Natural killer cell treated with Interleukin-12 subunit alpha and Interleukin-12 subunit beta and Interleukin-15 and Interleukin-18, amount 100 ng/mL, for 72 hours (primary cell): ENCODE data around the gene ZBTB49. TPM values are rescaled to one million over a fixed set of nuclear protein-coding genes. Genes with fewer than 3 reads are reported as not detected.

Source experiments
- ATAC-seq, 2 donors: fragments of 150-1000 bp; cut with Tn5 transposase in 1 of 2; sonication (Bioruptor Pico), chemical (Tn5 transposase) in 1 of 2; 2 replicates each; pipeline ENCODE4 v1.10.0; 2021
- DNase-seq: peaks from one replicate; pipeline ENCODE4 v3.0.0; 2022; ENCODE audit warnings: low spot score
- H3K27ac Mint-ChIP-seq, 2 donors: 1 replicate in 1 of 2; 2 replicates in 1 of 2; pipeline ENCODE4 v1.8.0; 2022; ENCODE audit warnings: mixed read lengths in 2 of 2, mild to moderate bottlenecking in 1 of 2, moderate library complexity in 1 of 2
- H3K27me3 Mint-ChIP-seq, 2 donors: 1 replicate in 1 of 2; 2 replicates in 1 of 2; pipeline ENCODE4 v1.8.0; 2022; ENCODE audit warnings: mixed read lengths in 2 of 2
- H3K36me3 Mint-ChIP-seq: one replicate; pipeline ENCODE4 v1.8.0; 2022; ENCODE audit warnings: mixed read lengths
- H3K4me1 Mint-ChIP-seq, 2 donors: 1 replicate in 1 of 2; 2 replicates in 1 of 2; pipeline ENCODE4 v1.8.0; 2022; ENCODE audit warnings: low read depth in 2 of 2, mixed read lengths in 2 of 2, mild to moderate bottlenecking in 1 of 2
- H3K4me3 Mint-ChIP-seq: one replicate; pipeline ENCODE4 v1.8.0; 2022; ENCODE audit warnings: mixed read lengths
- H3K9me3 Mint-ChIP-seq: 2 replicates; pipeline ENCODE4 v1.8.0; 2022; ENCODE audit warnings: mixed read lengths
- total RNA-seq, 2 donors: library from RNA; stranded (reverse); gene quantifications; one replicate each; pipeline ENCODE4 v1.2.3, GENCODE V29; 2022

The ZBTB49 gene
- total RNA-seq, 2 donors from 2014 or later = 8.4 to 8.7 TPM

- Mint-ChIP-seq H3K27ac (no peak overlapping the region), H3K4me1 (no peaks in the 10 kb centered on the region), H3K27me3 (peaks cover 8 to 17% of the 10 kb centered on the region in 2 donors), H3K36me3 (no peaks in the 10 kb centered on the region), H3K9me3 (peaks cover 2% of the 10 kb centered on the region), H3K4me3 (no peak overlapping the region)
- no peak for DNase-seq
- no peak for ATAC-seq
Observed at GRCh38 chr4:4362991-4363697, 73.1 kb downstream of the ZBTB49 start.

- Mint-ChIP-seq H3K27ac (no peak overlapping the region), H3K4me1 (no peaks in the 10 kb centered on the region), H3K4me3 (no peak overlapping the region), H3K36me3 (no peaks in the 10 kb centered on the region), H3K27me3 (peaks cover 8 to 15% of the 10 kb centered on the region in 2 donors), H3K9me3 (peaks cover 2% of the 10 kb centered on the region)
- no peak for DNase-seq
- ATAC-seq = no peak
Observed at GRCh38 chr4:4364061-4364460, 74.0 kb downstream of the ZBTB49 start.

- ATAC-seq (no peak), DNase-seq (no peak)
- no peak overlapping the region for H3K27ac Mint-ChIP-seq
- no peaks in the 10 kb centered on the region for H3K4me1 Mint-ChIP-seq
- no peak overlapping the region for H3K4me3 Mint-ChIP-seq
- H3K36me3 Mint-ChIP-seq = no peaks in the 10 kb centered on the region
- H3K27me3 Mint-ChIP-seq = peaks cover 10 to 16% of the 10 kb centered on the region in 2 donors
- H3K9me3 Mint-ChIP-seq = peaks cover 2% of the 10 kb centered on the region
Observed at GRCh38 chr4:4364486-4365208, 74.6 kb downstream of the ZBTB49 start.

- Mint-ChIP-seq H3K27ac (no peak overlapping the region), H3K4me1 (no peaks in the 10 kb centered on the region), H3K4me3 (no peak overlapping the region), H3K27me3 (peaks cover 7 to 8% of the 10 kb centered on the region in 2 donors), H3K36me3 (no peaks in the 10 kb centered on the region), H3K9me3 (peaks cover 2% of the 10 kb centered on the region)
- ATAC-seq (peak in 1 of 2 donors; percentile 8), DNase-seq (no peak)
Observed at GRCh38 chr4:4368809-4369580, 78.9 kb downstream of the ZBTB49 start.

Other genes starting within 250 kb of the ZBTB49 start
- not detected for gene OTOP1, start 63.3 kb upstream of the ZBTB49 start, total RNA-seq
- 10 to 100 TPM; 15.0 to 21.2 TPM for gene TMEM128, start 42.0 kb upstream of the ZBTB49 start, total RNA-seq
- 10 to 100 TPM; 39.1 to 59.7 TPM for gene LYAR, start 97 bp upstream of the ZBTB49 start, total RNA-seq
- gene NSG1, start 96.9 kb downstream of the ZBTB49 start, total RNA-seq = under 1 TPM in 1 of 2 donors, not detected in 1; 0.38 TPM